GM12892 (cell line): ENCODE data around the gene YEATS4.

Source experiments
- DNase-seq: peaks from one replicate; pipeline ENCODE4 v3.0.0; 2011; ENCODE audit not compliant: insufficient read length
- FAIRE-seq: peaks from 2 replicates; lab custom pipeline; 2011; peaks lifted over from hg19 to GRCh38; lab: Jason Lieb, UNC
- POLR2A ChIP-seq: IDR thresholded peaks from 2 replicates; pipeline ENCODE4 v1.6.1; 2011; ENCODE audit warnings: low read depth, low read length, control low read depth
- POLR2AphosphoS5 ChIP-seq: IDR thresholded peaks from 2 replicates; pipeline ENCODE4 v1.6.1; 2011; ENCODE audit warnings: low read depth, low read length, control low read depth
- TAF1 ChIP-seq: IDR thresholded peaks from 2 replicates; pipeline ENCODE4 v1.6.1; 2011; ENCODE audit warnings: low read depth, mild to moderate bottlenecking, control low read depth, low read length, borderline replicate concordance

YEATS4 gene

DNA sequence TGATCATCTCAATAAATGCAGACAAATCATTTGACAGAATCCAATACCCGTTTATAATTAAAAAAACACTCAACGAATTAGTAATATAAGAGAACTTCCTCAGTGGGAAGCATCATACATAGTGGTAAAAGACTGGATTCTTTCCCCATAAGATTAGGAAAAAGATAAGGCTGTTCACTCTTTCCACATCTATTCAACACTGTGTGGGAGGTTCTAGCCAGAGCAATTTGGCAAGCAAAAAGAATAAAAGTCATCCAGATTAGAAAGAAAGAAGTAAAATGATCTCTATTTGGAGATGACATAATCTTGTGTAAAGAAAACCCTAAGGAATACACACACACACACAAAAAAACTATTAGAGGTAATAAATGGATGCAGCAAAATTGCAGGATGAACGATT is 38.4 kb downstream of the YEATS4 start:
- no peak for FAIRE-seq
- DNase-seq = no peak
- TF ChIP-seq POLR2AphosphoS5 (no peak), TAF1 (no peak), POLR2A (no peak)

- TF ChIP-seq POLR2AphosphoS5 (no peak), POLR2A (no peak), TAF1 (no peak)
- FAIRE-seq (no peak), DNase-seq (no peak)
Observed at GRCh38 chr12:69401940-69402339, 42.4 kb downstream of the YEATS4 start.

DNA sequence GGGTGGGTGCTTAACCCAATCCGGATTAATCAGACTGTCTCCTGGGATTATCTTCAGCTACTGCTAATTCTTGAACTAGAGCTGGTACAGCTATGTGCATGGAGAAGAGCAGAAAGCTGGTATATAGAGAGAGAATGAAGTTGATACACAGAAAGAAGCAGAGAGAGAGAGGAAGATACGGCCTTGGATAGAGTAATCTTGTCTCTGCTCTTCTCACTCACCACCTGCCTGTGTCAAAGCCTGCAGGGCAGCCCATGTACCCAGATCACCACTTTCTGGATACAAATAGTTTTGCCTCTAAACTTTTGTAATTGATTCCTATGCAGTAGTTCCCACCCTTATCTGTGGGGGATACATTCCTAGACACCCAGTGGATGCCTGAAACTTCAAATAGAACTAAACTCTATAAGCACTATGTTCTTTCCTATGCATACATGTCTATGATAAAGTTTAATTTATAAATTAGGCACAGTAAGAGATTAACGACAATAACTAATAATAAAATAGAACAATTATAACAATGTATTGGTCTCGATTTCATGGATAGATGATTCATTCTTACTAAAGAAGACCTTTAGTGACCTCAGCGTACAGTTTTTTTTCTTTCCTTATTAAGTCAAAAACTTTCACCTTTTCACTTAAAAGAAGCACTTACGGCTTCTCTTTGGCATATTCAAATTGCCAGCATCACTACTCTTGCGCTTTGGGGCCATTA is 45.5 kb downstream of the YEATS4 start:
- TF ChIP-seq POLR2AphosphoS5 = no peak
- TF ChIP-seq POLR2A = no peak
- TF ChIP-seq TAF1 = no peak
- FAIRE-seq (no peak), DNase-seq (no peak)

DNA sequence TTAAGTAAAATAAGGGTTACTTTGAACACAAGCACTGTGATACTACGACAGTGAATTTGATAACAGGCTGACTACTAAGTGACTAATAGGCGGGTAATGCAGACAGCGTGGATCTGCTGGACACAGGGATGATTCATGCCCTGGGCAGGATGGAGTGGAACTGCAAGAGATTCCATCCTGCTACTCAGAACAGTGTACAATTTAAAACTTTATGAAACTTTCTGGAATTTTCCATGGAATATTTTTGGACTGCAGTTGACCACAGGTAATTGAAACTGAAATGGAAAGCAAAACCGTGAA is 46.0 kb downstream of the YEATS4 start:
- TF ChIP-seq POLR2AphosphoS5 (no peak), TAF1 (no peak), POLR2A (no peak)
- DNase-seq (no peak), FAIRE-seq (no peak)

DNA sequence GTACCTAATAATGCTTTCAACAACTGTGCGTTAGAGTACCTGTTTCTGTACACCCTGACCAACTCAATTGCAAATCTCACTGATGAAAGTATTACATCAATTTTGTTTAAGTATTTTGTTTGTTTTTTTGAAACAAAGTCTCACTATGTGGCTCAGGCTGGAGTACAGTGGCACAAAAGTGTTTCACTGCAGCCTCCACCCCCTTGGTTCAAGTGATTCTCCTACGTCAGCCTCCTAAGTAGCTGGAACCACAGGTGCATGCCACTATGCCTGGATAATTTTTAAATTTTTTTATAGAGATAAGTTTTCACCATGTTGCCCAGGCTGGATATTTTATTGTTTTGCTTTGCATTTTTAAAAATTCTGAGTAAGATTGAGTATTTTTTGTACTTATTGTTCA is 46.7 kb downstream of the YEATS4 start:
- no peak for TF ChIP-seq POLR2A
- TF ChIP-seq POLR2AphosphoS5 = no peak
- TF ChIP-seq TAF1 = no peak
- FAIRE-seq = no peak
- no peak for DNase-seq

DNA sequence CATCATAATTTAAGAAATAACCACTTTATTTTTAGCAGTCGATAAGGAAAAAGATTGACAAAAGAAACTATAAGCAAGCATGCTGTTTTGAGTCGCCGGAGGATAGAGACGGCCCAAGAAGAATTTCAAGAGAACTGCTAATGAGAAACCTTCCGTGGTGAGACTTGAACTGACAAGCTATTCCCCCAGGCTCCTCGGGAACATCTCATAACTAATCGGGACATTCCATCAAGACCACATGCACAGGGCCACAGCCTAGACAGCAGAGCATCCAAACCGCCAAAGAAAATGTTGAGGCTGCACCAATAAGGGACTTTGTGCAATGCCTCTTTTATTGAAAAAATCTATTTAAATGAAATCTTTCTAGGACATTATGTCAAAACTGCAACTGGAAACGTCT is 51.0 kb downstream of the YEATS4 start:
- DNase-seq = no peak
- FAIRE-seq = no peak
- TF ChIP-seq TAF1 = no peak
- no peak for TF ChIP-seq POLR2A
- no peak for TF ChIP-seq POLR2AphosphoS5

- no peak for TF ChIP-seq TAF1
- FAIRE-seq (no peak), DNase-seq (no peak)
Observed at GRCh38 chr12:69412655-69413054, 53.1 kb downstream of the YEATS4 start.

DNA sequence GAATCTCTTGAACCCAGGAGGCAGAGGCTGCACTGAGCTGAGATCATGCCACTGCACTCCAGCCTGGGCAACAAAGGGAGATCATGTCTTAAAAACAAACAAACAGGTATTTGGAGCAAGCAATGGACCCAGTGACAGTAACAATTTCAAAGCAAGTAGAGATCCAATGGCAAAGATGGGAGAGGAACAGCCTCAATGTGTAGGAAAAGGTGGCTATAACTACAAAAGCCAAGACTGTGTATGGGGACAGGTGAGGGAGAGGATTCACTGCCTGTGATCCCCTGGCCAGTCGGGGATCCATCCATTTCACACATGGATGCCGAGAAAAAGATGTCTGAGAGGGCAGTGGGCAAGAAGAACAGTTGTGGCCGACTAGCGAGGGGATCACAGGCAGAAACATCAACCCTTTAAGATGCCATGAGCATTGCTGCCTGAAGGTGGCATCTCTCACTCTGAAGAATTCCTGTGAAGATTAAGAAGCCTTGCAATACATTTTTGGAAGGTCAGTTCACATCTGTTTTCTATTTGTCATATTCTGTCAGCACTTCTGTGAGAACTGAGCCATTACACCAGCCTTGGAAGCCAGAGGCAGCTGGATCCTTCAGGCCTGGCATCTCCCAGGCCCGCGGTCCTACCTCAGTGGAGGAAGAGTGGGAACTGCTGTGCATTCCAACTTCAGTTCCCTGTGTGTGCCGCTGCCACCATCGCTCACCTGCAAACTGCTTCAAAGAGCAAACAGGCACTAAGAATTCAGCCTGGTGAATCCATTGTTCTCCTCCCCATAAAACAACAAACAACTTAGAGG is 56.1 kb downstream of the YEATS4 start:
- DNase-seq (no peak), FAIRE-seq (no peak)
- no peak for TF ChIP-seq POLR2AphosphoS5
- no peak for TF ChIP-seq TAF1
- TF ChIP-seq POLR2A = no peak

GRCh38 chr12:69417231-69417630 is 57.7 kb downstream of the YEATS4 start:
- DNase-seq (no peak), FAIRE-seq (no peak)
- TF ChIP-seq POLR2AphosphoS5 = no peak
- no peak for TF ChIP-seq TAF1
- TF ChIP-seq POLR2A = no peak

- no peak for DNase-seq
- FAIRE-seq = no peak
- TF ChIP-seq POLR2A = no peak
- no peak for TF ChIP-seq POLR2AphosphoS5
- no peak for TF ChIP-seq TAF1
Observed at GRCh38 chr12:69417741-69418167, 58.2 kb downstream of the YEATS4 start.

- TF ChIP-seq POLR2A (no peak), POLR2AphosphoS5 (no peak), TAF1 (no peak)
- FAIRE-seq (no peak), DNase-seq (no peak)
Observed at GRCh38 chr12:69419701-69420100, 60.2 kb downstream of the YEATS4 start.

- TF ChIP-seq TAF1 (no peak), POLR2AphosphoS5 (no peak), POLR2A (no peak)
- FAIRE-seq = no peak
- DNase-seq = no peak
Observed at GRCh38 chr12:69421548-69421947, 62.0 kb downstream of the YEATS4 start.
